HepG2 (cell line): ENCODE data around the gene C22orf15. TPM values are rescaled to one million over a fixed set of nuclear protein-coding genes. Genes with fewer than 3 reads are reported as not detected.
A peak's percentile ranks its signal among the peaks of the same experiment; 100 is the strongest.

Source experiments
- ATAC-seq: fragments of 200-7000 bp; cut with Tn5 transposase; 3 replicates; pipeline ENCODE4 v1.9.1; 2020; ENCODE audit warnings: mild to moderate bottlenecking, moderate library complexity
- BruUV-seq: library from RNA; stranded (reverse); fragments of 400-500 nt; replicated peaks from 2 replicates; lab custom pipeline; 2021; lab: Mats Ljungman, UMichigan
- CTCF ChIA-PET: fragments of 300-600 bp; formaldehyde crosslinking; extraction: SDS; loops from one replicate; lab custom pipeline; 2021; ENCODE audit warnings: low total read pairs, inconsistent platforms, low intra/inter-chr PET ratio; lab: Yijun Ruan, JAX
- POLR2A ChIA-PET: fragments of 350-600 bp; sonication (Branson Sonifier 250); formaldehyde crosslinking; loops from one replicate; lab custom pipeline; 2020; ENCODE audit warnings: antibody characterized with exemption, inconsistent platforms; lab: Yijun Ruan, JAX
- DNase-seq: peaks from one replicate; pipeline ENCODE4 v3.0.0-alpha.2; 2015; ENCODE audit warnings: low spot score
- FAIRE-seq: peaks from 3 replicates; lab custom pipeline; 2011; peaks lifted over from hg19 to GRCh38; lab: Jason Lieb, UNC
- H2AFZ ChIP-seq: one replicate; pipeline ENCODE4 v1.6.1; 2011; ENCODE audit warnings: low read length, inconsistent platforms
- H3K27ac ChIP-seq: fragments of 300-600 bp; 3 replicates; pipeline ENCODE4 v1.8.0; 2011; ENCODE audit warnings: mixed run types, mild to moderate bottlenecking, mixed read lengths, low read length, inconsistent platforms; ENCODE audit not compliant: insufficient read depth; ENCODE audit errors: extremely low read length
- H3K27me3 ChIP-seq, 2 experiments: fragments of 200-600 bp in 1 of 2; 2 replicates in 1 of 2; 3 replicates in 1 of 2; pipeline versions ENCODE4 v1.6.0 to v1.8.0; 2011; ENCODE audit warnings: low read length in 2 of 2, mild to moderate bottlenecking in 2 of 2, moderate library complexity in 2 of 2, inconsistent platforms in 1 of 2; ENCODE audit not compliant: insufficient read depth in 2 of 2, control insufficient read depth in 1 of 2
- H3K36me3 ChIP-seq, 2 experiments: fragments of 200-600 bp in 1 of 2; replicated peaks in 1 of 2; 2 replicates in 1 of 2; 3 replicates in 1 of 2; pipeline versions ENCODE4 v1.5.1 to v1.8.0; 2011; ENCODE audit warnings: low read length in 2 of 2, inconsistent platforms in 1 of 2; ENCODE audit not compliant: insufficient read depth in 2 of 2, control insufficient read depth in 1 of 2
- H3K4me1 ChIP-seq: 2 replicates; pipeline ENCODE4 v1.5.1; 2012; ENCODE audit warnings: low read length, inconsistent platforms; ENCODE audit not compliant: insufficient read depth
- H3K4me2 ChIP-seq: 2 replicates; pipeline ENCODE4 v1.6.0; 2011; ENCODE audit warnings: low read depth, low read length, inconsistent platforms
- H3K4me3 ChIP-seq, 3 experiments: fragments of 200-600 bp in 1 of 3; sonication (generic), shearing (Covaris generic) in 1 of 3; replicated peaks in 1 of 3; 2 replicates each; pipeline ENCODE4 v1.5.1; 2011 to 2016; ENCODE audit warnings: low read length in 3 of 3, inconsistent platforms in 2 of 3, low read depth in 2 of 3, mild to moderate bottlenecking in 2 of 3, control low read depth in 1 of 3, mixed read lengths in 1 of 3; ENCODE audit not compliant: insufficient read depth in 1 of 3
- H3K79me2 ChIP-seq: one replicate; pipeline ENCODE4 v1.6.1; 2011; ENCODE audit warnings: low read length, inconsistent platforms; ENCODE audit not compliant: insufficient read depth
- H3K9ac ChIP-seq: 2 replicates; pipeline ENCODE4 v1.6.0; 2011; ENCODE audit warnings: mild to moderate bottlenecking, low read depth, low read length, inconsistent platforms; ENCODE audit not compliant: insufficient read depth
- H3K9me3 ChIP-seq: 2 replicates; pipeline ENCODE4 v1.5.1; 2012; ENCODE audit warnings: mild to moderate bottlenecking, low read length
- H4K20me1 ChIP-seq: 2 replicates; pipeline ENCODE4 v1.6.0; 2011; ENCODE audit warnings: inconsistent platforms, mild to moderate bottlenecking, low read length, moderate library complexity; ENCODE audit not compliant: insufficient read depth
- AFF4 ChIP-seq: sonication (generic); formaldehyde crosslinking; IDR thresholded peaks from 2 replicates; pipeline ENCODE4 v1.4.0; 2020; ENCODE audit warnings: missing genetic modification reagents
- GLI4 ChIP-seq: sonication (generic); formaldehyde crosslinking; IDR thresholded peaks from 2 replicates; pipeline ENCODE4 v1.5.1; 2020; ENCODE audit warnings: missing genetic modification reagents, mild to moderate bottlenecking, moderate library complexity, borderline replicate concordance
- NCOA1 ChIP-seq: sonication (generic); formaldehyde crosslinking; IDR thresholded peaks from 2 replicates; pipeline ENCODE4 v1.9.0; 2021; ENCODE audit warnings: missing genetic modification reagents
- PBX2 ChIP-seq: IDR thresholded peaks from 2 replicates; pipeline ENCODE4 v1.6.1; 2016; ENCODE audit warnings: control low read depth
- U2AF1 ChIP-seq: fragments of 200-400 bp; formaldehyde crosslinking; optimal IDR thresholded peaks from 2 replicates; pipeline ENCODE3; 2017; ENCODE audit warnings: mild to moderate bottlenecking, low read depth, low read length
- WIZ ChIP-seq: sonication (generic); formaldehyde crosslinking; IDR thresholded peaks from 2 replicates; pipeline ENCODE4 v1.5.1; 2020; ENCODE audit warnings: mild to moderate bottlenecking, missing genetic modification reagents
- ZMYM2 ChIP-seq: sonication (generic); formaldehyde crosslinking; IDR thresholded peaks from 2 replicates; pipeline ENCODE4 v1.8.0; 2022; ENCODE audit warnings: mild to moderate bottlenecking, missing genetic modification reagents
- ZNF335 ChIP-seq: sonication (generic); formaldehyde crosslinking; IDR thresholded peaks from 2 replicates; pipeline ENCODE4 v1.4.0; 2020; ENCODE audit warnings: missing genetic modification reagents
- ZNF354B ChIP-seq: sonication (generic); formaldehyde crosslinking; IDR thresholded peaks from 2 replicates; pipeline ENCODE4 v1.8.0; 2022; ENCODE audit warnings: mild to moderate bottlenecking, missing genetic modification reagents
- ZNF431 ChIP-seq: sonication (generic); formaldehyde crosslinking; IDR thresholded peaks from 2 replicates; pipeline ENCODE4 v1.9.0; 2022; ENCODE audit warnings: missing genetic modification reagents, low read depth, mild to moderate bottlenecking, borderline replicate concordance
- ZNF687 ChIP-seq: sonication (generic); formaldehyde crosslinking; IDR thresholded peaks from 2 replicates; pipeline ENCODE4 v1.5.1; 2020; ENCODE audit warnings: mild to moderate bottlenecking, missing genetic modification reagents, moderate library complexity
- ZNF777 ChIP-seq: sonication (generic); formaldehyde crosslinking; IDR thresholded peaks from 2 replicates; pipeline ENCODE4 v1.4.0; 2020; ENCODE audit warnings: missing genetic modification reagents
- ZNF841 ChIP-seq: sonication (generic); formaldehyde crosslinking; IDR thresholded peaks from 2 replicates; pipeline ENCODE4 v1.8.1; 2023; ENCODE audit warnings: missing genetic modification reagents, borderline replicate concordance
- ZNF878 ChIP-seq: sonication (generic); formaldehyde crosslinking; IDR thresholded peaks from 2 replicates; pipeline ENCODE4 v1.8.1; 2023; ENCODE audit warnings: mild to moderate bottlenecking, missing genetic modification reagents, moderate library complexity
- WGBS: methylation state at CpG from one replicate; pipeline ENCODE4 v1.1.6; 2017; ENCODE audit warnings: low lambda C conversion rate; 5-methylcytosine and 5-hydroxymethylcytosine counted together
- in situ Hi-C: cut with HindIII; loops from 2 replicates; pipeline ENCODE4 v1.10.0; 2017; ENCODE audit warnings: low pct_unique_long_range_greater_than_20kb; ENCODE audit not compliant: extremely low pct_ligation_motif_present
- intact Hi-C: fragments of 100-400 bp; cut with micrococcal nuclease; formaldehyde crosslinking; loops from one replicate; pipeline ENCODE4 v1.10.0; 2022; ENCODE audit not compliant: unreplicated experiment
- polyA plus RNA-seq, 8 experiments: library from polyadenylated mRNA; depleted of rRNA in 3 of 8; stranded (reverse) in 7 of 8; unstranded in 1 of 8; fragments of >200 nt; fragmentation: Illumina TruSeq in 4 of 8; extraction: Trizol in 4 of 8; gene quantifications; 2 replicates each; pipeline versions ENCODE4 v1.2.1 to v1.2.3, GENCODE V29; 2011 to 2016; ENCODE audit warnings: low read depth in 4 of 8, missing spikeins in 1 of 8, mixed read lengths in 1 of 8; ENCODE audit not compliant: insufficient read depth in 1 of 8
- total RNA-seq, 5 experiments: library from RNA; depleted of rRNA; stranded (reverse); fragments of >200 nt; fragmentation: Illumina TruSeq; extraction: Trizol; gene quantifications; 2 replicates each; pipeline ENCODE4 v1.2.3, GENCODE V29; 2016; ENCODE audit warnings: low read depth in 1 of 5

Gene C22orf15
- total and polyA plus RNA-seq, 2 of the 13 experiments (the other 11 are each of a cell fraction or from before 2014, with no cell fraction given), result not detected

GRCh38 chr22:23789638-23790037 lies 26.8 kb downstream of the C22orf15 start:
- FAIRE-seq (peak; percentile 65), ATAC-seq (peak; percentile 85), DNase-seq (peak; percentile 71)
- Histone ChIP-seq H3K27me3 (no peaks in the 10 kb centered on the region), H4K20me1 (peaks cover 23% of the 10 kb centered on the region), H2AFZ (no peak overlapping the region), H3K4me2 (peak overlapping the region; percentile 99), H3K27ac (peak overlapping the region; percentile 52), H3K4me1 (peaks cover 45% of the 10 kb centered on the region), H3K9ac (peak overlapping the region; percentile 34; the same call in 1 of the 2 replicates), H3K9me3 (no peaks in the 10 kb centered on the region), H3K79me2 (peaks cover 54% of the 10 kb centered on the region), H3K4me3 (no peak overlapping the region), H3K36me3 (peaks cover 12 to 30% of the 10 kb centered on the region in 2 experiments)
- ChIA-PET CTCF (interaction anchor here (0.8 to 1.8 kb wide), 2 partner anchors 19 to 22 kb away, joined by 7 to 18 read pairs; partner anchors contain the start of gene CHCHD10), POLR2A (interaction anchor here (0.6 to 7.1 kb wide), 12 partner anchors 8 to 99 kb away, joined by 3 to 201 read pairs (median 4); partner anchors contain the start of genes CHCHD10, MMP11, SLC2A11 and ZNF70)
- 23% methylated on average over 4 of the region's 4 CpGs for WGBS
- in situ Hi-C loops, result no loop called here
- intact Hi-C loops, result loop anchor here (1.0 to 5.0 kb wide), 2 partner anchors 21 to 68 kb away; partner anchors contain the start of gene SLC2A11
- BruUV-seq, result no TSS peak
- no peak for TF ChIP-seq ZNF431 (CRISPR knock-in tag)
- no peak for TF ChIP-seq ZNF878 (CRISPR knock-in tag)
- TF ChIP-seq PBX2 (CRISPR knock-in tag), result no peak
- TF ChIP-seq ZNF687 (CRISPR knock-in tag), result no peak
- no peak for TF ChIP-seq NCOA1
- TF ChIP-seq AFF4 (CRISPR knock-in tag), result no peak
- no peak for TF ChIP-seq GLI4
- TF ChIP-seq ZNF354B (CRISPR knock-in tag), result no peak
- no peak for TF ChIP-seq ZNF841 (CRISPR knock-in tag)
- TF ChIP-seq WIZ (CRISPR knock-in tag), result no peak
- no peak for TF ChIP-seq ZNF335 (CRISPR knock-in tag)
- no peak for TF ChIP-seq U2AF1
- TF ChIP-seq ZMYM2 (CRISPR knock-in tag), result no peak
- no peak for TF ChIP-seq ZNF777
